Measurements from ENCODE around the gene DENND1B. TPM values are rescaled to one million over a fixed set of nuclear protein-coding genes. Genes with fewer than 3 reads are reported as not detected.

The DENND1B gene
- total and polyA plus RNA-seq, 2 of the 8 experiments (the other 6 are each of a cell fraction or from before 2014, with no cell fraction given) = 0.74 to 3.3 TPM

DNA sequence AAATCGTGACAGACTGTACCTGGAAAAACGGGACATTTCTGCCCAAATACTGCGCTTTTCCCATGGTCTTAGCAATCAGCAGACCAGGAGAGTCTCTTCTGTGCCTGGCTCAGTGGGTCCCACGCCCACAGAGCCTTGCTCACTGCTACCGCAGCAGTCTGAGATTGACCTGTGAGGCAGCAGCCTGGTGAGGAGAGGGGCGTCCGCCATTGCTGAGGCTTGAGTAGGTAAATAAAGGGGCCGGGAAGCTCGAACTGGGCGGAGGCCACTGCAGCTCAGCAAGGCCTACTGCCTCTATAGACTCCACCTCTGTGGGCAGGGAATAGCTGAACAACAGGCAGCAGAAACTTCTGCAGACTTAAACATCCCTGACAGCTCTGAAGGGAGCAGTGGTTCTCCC is 203.1 kb downstream of the DENND1B start:
- no peaks in the 10 kb centered on the region for H3K4me1 ChIP-seq (replicated peaks in 1 of 4; ENCODE audit: control insufficient read depth in 3 of 4, insufficient read depth in 4 of 4, low read length in 3 of 4)
- no peak overlapping the region for H2AK5ac ChIP-seq (ENCODE audit: low read depth, low read length)
- no peaks in the 10 kb centered on the region for H3K27me3 ChIP-seq (replicated peaks in 1 of 4; ENCODE audit: control insufficient read depth in 3 of 4, extremely low read depth in 1 of 4, insufficient read depth in 3 of 4, low read length in 3 of 4)
- TF ChIP-seq POLR2A (IDR thresholded peaks at IDR 0.05; ENCODE audit: control extremely low read depth in 1 of 2, low read depth in 2 of 2, low read length in 2 of 2) (no peak), MAFK (IDR thresholded peaks at IDR 0.05; ENCODE audit: low read depth, low read length) (no peak), CTBP2 (IDR thresholded peaks at IDR 0.05; ENCODE audit: borderline replicate concordance, insufficient read depth, insufficient read length, low read length) (no peak), POU5F1 (IDR thresholded peaks at IDR 0.05; ENCODE audit: low read depth, low read length) (no peak)
- no peak overlapping the region for H4K5ac ChIP-seq (ENCODE audit: insufficient read length, low read depth, low read length)
- H4K8ac ChIP-seq (ENCODE audit: extremely low read depth, insufficient read depth, low read length) = no peak overlapping the region; the same call in 1 of the 2 replicates
- no peaks in the 10 kb centered on the region for H3K79me2 ChIP-seq (ENCODE audit: control insufficient read depth in 1 of 2, insufficient read depth in 2 of 2, low read length in 2 of 2)
- H3K23ac ChIP-seq (ENCODE audit: insufficient read length) = no peak overlapping the region
- no peak overlapping the region for H3K4me2 ChIP-seq (ENCODE audit: insufficient read depth in 1 of 2, low read depth in 2 of 2, low read length in 2 of 2)
- H4K20me1 ChIP-seq (replicated peaks in 1 of 2; ENCODE audit: control insufficient read depth in 1 of 2, insufficient read depth in 2 of 2, low read length in 2 of 2) = no peaks in the 10 kb centered on the region
- whole genome bisulfite sequencing, 2 experiments (ENCODE audit: extremely low coverage in 1 of 2, insufficient coverage in 1 of 2, insufficient read length in 1 of 2, insufficient replicate concordance in 2 of 2, low coverage in 1 of 2, low lambda C conversion rate in 2 of 2, missing lambda C conversion rate in 1 of 2) = 96% methylated on average over 10 of the region's 10 CpGs; no CpG with 5 or more reads in 1 of the 2 experiments
- H2BK5ac ChIP-seq (ENCODE audit: low read depth, low read length) = no peak overlapping the region; the same call in 1 of the 2 replicates
- no peak overlapping the region for H2BK120ac ChIP-seq (replicated peaks; ENCODE audit: low read depth, low read length)
- no peak overlapping the region for H3K9ac ChIP-seq (replicated peaks in 1 of 4; ENCODE audit: extremely low read depth in 1 of 4, low read depth in 3 of 4, low read length in 3 of 4)
- H3K56ac ChIP-seq (replicated peaks; ENCODE audit: insufficient read length, low read depth, low read length) = no peak overlapping the region
- H3K18ac ChIP-seq (ENCODE audit: extremely low read depth, low read length) = no peak overlapping the region
- DNase-seq (ENCODE audit: low read depth in 1 of 2, low spot score in 2 of 2) = no peak
- ChIA-PET POLR2A (ENCODE audit: partially characterized antibody) (no interaction called here), CTCF (ENCODE audit: partially characterized antibody) (no interaction called here)
- H2BK20ac ChIP-seq (ENCODE audit: low read length) = no peak overlapping the region
- no peak overlapping the region for H2AFZ ChIP-seq (ENCODE audit: low read length)
- no peak overlapping the region for H3K14ac ChIP-seq (ENCODE audit: insufficient read length)
- no peak overlapping the region for H2BK12ac ChIP-seq (ENCODE audit: low read depth, low read length)
- no peak overlapping the region for H3K4ac ChIP-seq (replicated peaks; ENCODE audit: insufficient read length, low read depth, low read length)
- no peak overlapping the region for H3K27ac ChIP-seq (ENCODE audit: low read depth, low read length)
- H3K4me3 ChIP-seq (ENCODE audit: extremely low read depth in 1 of 4, insufficient read depth in 2 of 4, low read depth in 3 of 4, low read length in 4 of 4) = no peak overlapping the region
- no peak for FAIRE-seq
- no peak overlapping the region for H4K91ac ChIP-seq (replicated peaks; ENCODE audit: insufficient read length, low read length)
- no peaks in the 10 kb centered on the region; a peak in 1 of 4 replicates for H3K9me3 ChIP-seq (ENCODE audit: insufficient read depth in 2 of 2, low read depth in 1 of 2, low read length in 1 of 2)
- no peak overlapping the region for H2BK15ac ChIP-seq (ENCODE audit: low read length)
- no peaks in the 10 kb centered on the region for H3K79me1 ChIP-seq (ENCODE audit: low read depth, low read length)
- H3K36me3 ChIP-seq (ENCODE audit: control insufficient read depth in 2 of 4, insufficient read depth in 4 of 4, low read length in 3 of 4) = no peaks in the 10 kb centered on the region
- H3K23me2 ChIP-seq (ENCODE audit: low read depth, low read length) = no peaks in the 10 kb centered on the region

All from H1 (cell line).